ENCODE data around the gene TTYH2. TPM values are rescaled to one million over a fixed set of nuclear protein-coding genes. Genes with fewer than 3 reads are reported as not detected.

Gene TTYH2
- polyA plus RNA-seq, 3 donors = 12.3 to 57.4 (median 18.7) TPM

- peak overlapping the region; percentile 35 to 85 (median 65) for H3K27ac Mint-ChIP-seq
- Histone ChIP-seq H3K9ac (ENCODE audit: insufficient read depth, low read length, poor library complexity, severe bottlenecking) (no peak overlapping the region), H3K36me3 (replicated peaks in 1 of 2; ENCODE audit: control insufficient read depth in 1 of 2, insufficient read depth in 2 of 2, low read length in 2 of 2) (no peaks in the 10 kb centered on the region), H3K4me1 (ENCODE audit: control insufficient read depth in 1 of 2, insufficient read depth in 2 of 2, low read length in 2 of 2) (peaks cover 17 to 21% of the 10 kb centered on the region in 2 donors), H3K27ac (ENCODE audit: low read depth in 1 of 2, low read length in 2 of 2) (peak overlapping the region; percentile 35 to 40), H4K20me1 (ENCODE audit: insufficient read depth, low read length) (no peaks in the 10 kb centered on the region), H3K4me3 (replicated peaks in 1 of 3; ENCODE audit: low read depth in 2 of 3, low read length in 3 of 3) (peak overlapping the region in 1 of 3 experiments; percentile 53), H3K27me3 (ENCODE audit: control insufficient read depth in 2 of 2, insufficient read depth in 2 of 2, low read length in 2 of 2) (no peaks in the 10 kb centered on the region), H3K79me2 (ENCODE audit: insufficient read depth, low read length) (no peaks in the 10 kb centered on the region), H3K9me3 (replicated peaks in 1 of 2; ENCODE audit: control insufficient read depth in 1 of 2, insufficient read depth in 1 of 2, low read length in 2 of 2) (no peaks in the 10 kb centered on the region), H2AFZ (ENCODE audit: insufficient read depth, low read depth, low read length, poor library complexity, severe bottlenecking) (peak overlapping the region; percentile 65), H3K4me2 (replicated peaks; ENCODE audit: extremely low read depth, low read length, poor library complexity, severe bottlenecking) (peak overlapping the region; percentile 51)
- peak; percentile 71 to 81 (median 75) for DNase-seq
- no peaks in the 10 kb centered on the region for H3K36me3 Mint-ChIP-seq
- 24% methylated on average over 9 of the region's 12 CpGs for WGBS (ENCODE audit: insufficient coverage)
- H3K4me1 Mint-ChIP-seq = peaks cover 20% of the 10 kb centered on the region
- no peaks in the 10 kb centered on the region for H3K9me3 Mint-ChIP-seq
- H3K27me3 Mint-ChIP-seq (ENCODE audit: low read depth in 3 of 3) = peaks cover 3 to 13% (median 5%) of the 10 kb centered on the region in 3 donors
- TF ChIP-seq, protein P1, sequence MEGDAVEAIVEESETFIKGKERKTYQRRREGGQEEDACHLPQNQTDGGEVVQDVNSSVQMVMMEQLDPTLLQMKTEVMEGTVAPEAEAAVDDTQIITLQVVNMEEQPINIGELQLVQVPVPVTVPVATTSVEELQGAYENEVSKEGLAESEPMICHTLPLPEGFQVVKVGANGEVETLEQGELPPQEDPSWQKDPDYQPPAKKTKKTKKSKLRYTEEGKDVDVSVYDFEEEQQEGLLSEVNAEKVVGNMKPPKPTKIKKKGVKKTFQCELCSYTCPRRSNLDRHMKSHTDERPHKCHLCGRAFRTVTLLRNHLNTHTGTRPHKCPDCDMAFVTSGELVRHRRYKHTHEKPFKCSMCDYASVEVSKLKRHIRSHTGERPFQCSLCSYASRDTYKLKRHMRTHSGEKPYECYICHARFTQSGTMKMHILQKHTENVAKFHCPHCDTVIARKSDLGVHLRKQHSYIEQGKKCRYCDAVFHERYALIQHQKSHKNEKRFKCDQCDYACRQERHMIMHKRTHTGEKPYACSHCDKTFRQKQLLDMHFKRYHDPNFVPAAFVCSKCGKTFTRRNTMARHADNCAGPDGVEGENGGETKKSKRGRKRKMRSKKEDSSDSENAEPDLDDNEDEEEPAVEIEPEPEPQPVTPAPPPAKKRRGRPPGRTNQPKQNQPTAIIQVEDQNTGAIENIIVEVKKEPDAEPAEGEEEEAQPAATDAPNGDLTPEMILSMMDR (IDR thresholded peaks at IDR 0.05) = no peak
- peak overlapping the region; percentile 45 to 84 for H3K4me3 Mint-ChIP-seq
- intact Hi-C loops (cut with micrococcal nuclease) = no loop called here
Observed at GRCh38 chr17:74192950-74193781, 20.2 kb upstream of the TTYH2 start.

GRCh38 chr17:74194682-74195081, 18.7 kb upstream of the TTYH2 start:
- peaks cover 22 to 25% of the 10 kb centered on the region in 2 donors for H3K4me1 ChIP-seq (ENCODE audit: control insufficient read depth in 1 of 2, insufficient read depth in 2 of 2, low read length in 2 of 2)
- H3K9me3 Mint-ChIP-seq = no peaks in the 10 kb centered on the region
- no peak overlapping the region for H3K4me3 ChIP-seq (replicated peaks in 1 of 3; ENCODE audit: low read depth in 2 of 3, low read length in 3 of 3)
- H3K27me3 ChIP-seq (ENCODE audit: control insufficient read depth in 2 of 2, insufficient read depth in 2 of 2, low read length in 2 of 2) = no peaks in the 10 kb centered on the region
- no peaks in the 10 kb centered on the region for H3K36me3 ChIP-seq (replicated peaks in 1 of 2; ENCODE audit: control insufficient read depth in 1 of 2, insufficient read depth in 2 of 2, low read length in 2 of 2)
- no peaks in the 10 kb centered on the region for H4K20me1 ChIP-seq (ENCODE audit: insufficient read depth, low read length)
- no peaks in the 10 kb centered on the region for H3K79me2 ChIP-seq (ENCODE audit: insufficient read depth, low read length)
- H3K27ac Mint-ChIP-seq = no peak overlapping the region
- 89% methylated on average over 9 of the region's 9 CpGs for WGBS (ENCODE audit: insufficient coverage)
- no peak overlapping the region for H3K9ac ChIP-seq (ENCODE audit: insufficient read depth, low read length, poor library complexity, severe bottlenecking)
- H3K36me3 Mint-ChIP-seq = no peaks in the 10 kb centered on the region
- TF ChIP-seq, protein P1 (IDR thresholded peaks at IDR 0.05) = no peak
- no peak overlapping the region for H3K4me2 ChIP-seq (replicated peaks; ENCODE audit: extremely low read depth, low read length, poor library complexity, severe bottlenecking)
- no peak overlapping the region for H3K4me3 Mint-ChIP-seq
- H3K27ac ChIP-seq (ENCODE audit: low read depth in 1 of 2, low read length in 2 of 2) = no peak overlapping the region
- no peaks in the 10 kb centered on the region for H3K9me3 ChIP-seq (replicated peaks in 1 of 2; ENCODE audit: control insufficient read depth in 1 of 2, insufficient read depth in 1 of 2, low read length in 2 of 2)
- intact Hi-C loops (cut with micrococcal nuclease) = no loop called here
- H3K27me3 Mint-ChIP-seq (ENCODE audit: low read depth in 3 of 3) = peaks cover 4 to 17% (median 9%) of the 10 kb centered on the region in 3 donors
- no peak overlapping the region for H2AFZ ChIP-seq (ENCODE audit: insufficient read depth, low read depth, low read length, poor library complexity, severe bottlenecking)
- no peak for DNase-seq
- peaks cover 29% of the 10 kb centered on the region for H3K4me1 Mint-ChIP-seq
